NB4 (cell line): ENCODE data around the gene HBB.

Experiments
- DNase-seq: peaks from one replicate; pipeline ENCODE4 v3.0.0; 2010; ENCODE audit warnings: low read depth
- H3K4me3 ChIP-seq: one replicate; pipeline ENCODE4 v1.5.1; 2011; ENCODE audit warnings: mild to moderate bottlenecking, low read depth, low read length, moderate library complexity
- CTCF ChIP-seq: IDR thresholded peaks from one replicate; pipeline ENCODE4 v1.5.1; 2012; ENCODE audit warnings: low read depth, low read length
- MAX ChIP-seq: IDR thresholded peaks from 2 replicates; pipeline ENCODE4 v1.6.1; 2011; ENCODE audit warnings: low read depth, low read length
- MYC ChIP-seq: IDR thresholded peaks from 2 replicates; pipeline ENCODE4 v1.6.1; 2011; ENCODE audit warnings: low read depth, low read length
- POLR2A ChIP-seq: IDR thresholded peaks from 2 replicates; pipeline ENCODE4 v1.6.1; 2011; ENCODE audit warnings: mild to moderate bottlenecking; ENCODE audit not compliant: insufficient read length; ENCODE audit errors: extremely low read depth

HBB gene

GRCh38 chr11:5241458-5241857 is 14.6 kb upstream of the HBB start:
- no peak overlapping the region for H3K4me3 ChIP-seq
- TF ChIP-seq MYC (no peak), MAX (no peak), CTCF (no peak), POLR2A (no peak)
- no peak for DNase-seq

- TF ChIP-seq MAX (no peak), MYC (no peak), POLR2A (no peak), CTCF (no peak)
- no peak for DNase-seq
- no peak overlapping the region for H3K4me3 ChIP-seq
These were observed 13.6 kb upstream of the HBB start for GRCh38 chr11:5240458-5240857.

GRCh38 chr11:5240056-5240455 is 13.2 kb upstream of the HBB start:
- TF ChIP-seq MAX, result no peak
- TF ChIP-seq MYC, result no peak
- TF ChIP-seq CTCF, result no peak
- TF ChIP-seq POLR2A, result no peak
- H3K4me3 ChIP-seq, result no peak overlapping the region
- no peak for DNase-seq

GRCh38 chr11:5239046-5239445 is 12.2 kb upstream of the HBB start:
- TF ChIP-seq MYC (no peak), MAX (no peak), CTCF (no peak), POLR2A (no peak)
- no peak for DNase-seq
- no peak overlapping the region for H3K4me3 ChIP-seq

- no peak overlapping the region for H3K4me3 ChIP-seq
- TF ChIP-seq MYC (no peak), MAX (no peak), CTCF (no peak)
- DNase-seq, result no peak
These were observed 11.6 kb upstream of the HBB start for GRCh38 chr11:5238486-5238885.

- TF ChIP-seq MAX (no peak), MYC (no peak)
- H3K4me3 ChIP-seq, result no peak overlapping the region
- DNase-seq, result no peak
These were observed 10.5 kb upstream of the HBB start for GRCh38 chr11:5237420-5237819.
